SU-DHL-6 (cell line): ENCODE measurements around the gene DDX3X.
"Not testable (repeated sequence)": the region's sequence is repeated elsewhere in the genome, so short reads cannot be mapped to it uniquely, and the experiment has no call there.

Experiments
- H2AFZ ChIP-seq: fragments of 200-600 bp; sonication (generic); 2 replicates; pipeline ENCODE4 v1.6.1; 2014; ENCODE audit warnings: low read depth, mild to moderate bottlenecking, moderate library complexity, mixed read lengths, antibody characterized with exemption, low read length; ENCODE audit not compliant: severe bottlenecking
- H3F3A ChIP-seq: fragments of 200-600 bp; shearing (Covaris generic); 2 replicates; pipeline ENCODE4 v1.6.0; 2016; ENCODE audit warnings: antibody characterized with exemption, mild to moderate bottlenecking; ENCODE audit not compliant: insufficient read depth
- H3K27ac ChIP-seq: fragments of 200-600 bp; sonication (generic); 2 replicates; pipeline ENCODE4 v1.5.1; 2016; ENCODE audit warnings: low read depth, mild to moderate bottlenecking, low read length, moderate library complexity, mixed read lengths
- H3K27me3 ChIP-seq: fragments of 200-600 bp; sonication (generic), shearing (Covaris generic); 2 replicates; pipeline ENCODE4 v1.6.0; 2014; ENCODE audit warnings: mild to moderate bottlenecking, low read length
- H3K36me3 ChIP-seq: fragments of 200-600 bp; sonication (generic); 2 replicates; pipeline ENCODE4 v1.6.1; 2014; ENCODE audit warnings: mild to moderate bottlenecking, low read length, mixed read lengths
- H3K4me2 ChIP-seq: fragments of 300-600, 200-600 bp; shearing (Covaris generic), sonication (generic); 2 replicates; pipeline ENCODE4 v1.6.0; 2014; ENCODE audit warnings: low read length, low read depth, mild to moderate bottlenecking; ENCODE audit not compliant: poor library complexity, severe bottlenecking
- H3K4me3 ChIP-seq: fragments of 200-600 bp; sonication (generic); 2 replicates; pipeline ENCODE4 v1.5.1; 2014; ENCODE audit warnings: antibody characterized with exemption, low read length, mild to moderate bottlenecking, mixed read lengths; ENCODE audit not compliant: insufficient read depth, poor library complexity, severe bottlenecking
- H3K79me2 ChIP-seq: fragments of 200-600 bp; sonication (generic); 2 replicates; pipeline ENCODE4 v1.6.1; 2014; ENCODE audit warnings: mild to moderate bottlenecking, low read length, moderate library complexity; ENCODE audit not compliant: insufficient read depth
- H3K9ac ChIP-seq: fragments of 200-600 bp; sonication (generic); 2 replicates; pipeline ENCODE4 v1.7.0; 2014; ENCODE audit warnings: mild to moderate bottlenecking, low read length
- H3K9me2 ChIP-seq: fragments of 200-600 bp; sonication (generic); replicated peaks from 2 replicates; pipeline ENCODE4 v1.6.1; 2014; ENCODE audit warnings: low read length; ENCODE audit not compliant: insufficient read depth
- H3K9me3 ChIP-seq: fragments of 200-600 bp; sonication (generic); 2 replicates; pipeline ENCODE4 v1.6.1; 2014; ENCODE audit warnings: low read length, mixed read lengths; ENCODE audit not compliant: insufficient read depth
- H4K20me1 ChIP-seq: fragments of 200-600 bp; sonication (generic); 2 replicates; pipeline ENCODE4 v1.6.1; 2014; ENCODE audit warnings: low read depth, mild to moderate bottlenecking, antibody characterized with exemption, low read length, moderate library complexity, mixed read lengths
- EZH2phosphoT487 ChIP-seq: fragments of 200-600 bp; sonication (generic), shearing (Covaris generic); conservative IDR thresholded peaks from 2 replicates; pipeline ENCODE4 v1.6.1; 2018; ENCODE audit warnings: mild to moderate bottlenecking, antibody characterized with exemption, low read length, moderate library complexity, mixed read lengths
- TF ChIP-seq, protein P1 (sequence below): fragments of 200-600 bp; sonication (generic); IDR thresholded peaks from one replicate; pipeline ENCODE4 v1.5.1; 2017; ENCODE audit warnings: antibody characterized with exemption, mild to moderate bottlenecking, low read length, moderate library complexity; ENCODE audit not compliant: insufficient read depth, poor library complexity, severe bottlenecking

The DDX3X gene

DNA sequence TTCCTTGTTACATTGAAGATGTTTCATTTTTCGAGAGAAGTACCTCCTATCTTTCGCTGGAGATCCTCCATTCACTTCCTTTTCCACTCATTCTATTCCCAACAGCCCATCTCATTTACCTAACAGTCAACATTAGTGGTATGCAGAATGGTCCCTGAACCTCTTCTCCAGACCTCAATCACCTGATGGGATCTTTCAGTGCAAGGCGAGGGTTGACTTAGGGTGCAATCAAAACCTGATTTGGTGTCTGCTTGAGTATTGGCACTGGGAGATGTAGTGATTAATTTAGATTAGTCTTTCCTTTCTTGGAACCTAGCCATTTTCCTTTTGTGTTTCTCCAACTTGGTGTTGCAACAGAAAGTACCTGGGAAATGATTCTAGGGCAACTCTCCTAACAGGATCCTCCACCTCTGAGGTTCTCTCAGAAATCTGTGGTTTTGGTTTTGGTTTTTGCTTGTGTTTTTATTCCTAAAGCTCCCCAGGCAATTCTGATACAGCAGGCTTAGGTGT, 18.4 kb downstream of the DDX3X start:
- H3K79me2 ChIP-seq: no peaks in the 10 kb centered on the region
- peaks cover 49% of the 10 kb centered on the region for H3F3A ChIP-seq
- no peaks in the 10 kb centered on the region for H3K9me3 ChIP-seq
- no peaks in the 10 kb centered on the region for H4K20me1 ChIP-seq
- no peak overlapping the region for H3K4me3 ChIP-seq
- peaks cover 8% of the 10 kb centered on the region; the same call in 1 of the 2 replicates for H3K36me3 ChIP-seq
- H3K27ac ChIP-seq: no peak overlapping the region
- H2AFZ ChIP-seq: no peak overlapping the region
- H3K4me2 ChIP-seq: no peak overlapping the region
- no peaks in the 10 kb centered on the region for H3K9me2 ChIP-seq
- no peaks in the 10 kb centered on the region for H3K27me3 ChIP-seq
- TF ChIP-seq, protein P1, sequence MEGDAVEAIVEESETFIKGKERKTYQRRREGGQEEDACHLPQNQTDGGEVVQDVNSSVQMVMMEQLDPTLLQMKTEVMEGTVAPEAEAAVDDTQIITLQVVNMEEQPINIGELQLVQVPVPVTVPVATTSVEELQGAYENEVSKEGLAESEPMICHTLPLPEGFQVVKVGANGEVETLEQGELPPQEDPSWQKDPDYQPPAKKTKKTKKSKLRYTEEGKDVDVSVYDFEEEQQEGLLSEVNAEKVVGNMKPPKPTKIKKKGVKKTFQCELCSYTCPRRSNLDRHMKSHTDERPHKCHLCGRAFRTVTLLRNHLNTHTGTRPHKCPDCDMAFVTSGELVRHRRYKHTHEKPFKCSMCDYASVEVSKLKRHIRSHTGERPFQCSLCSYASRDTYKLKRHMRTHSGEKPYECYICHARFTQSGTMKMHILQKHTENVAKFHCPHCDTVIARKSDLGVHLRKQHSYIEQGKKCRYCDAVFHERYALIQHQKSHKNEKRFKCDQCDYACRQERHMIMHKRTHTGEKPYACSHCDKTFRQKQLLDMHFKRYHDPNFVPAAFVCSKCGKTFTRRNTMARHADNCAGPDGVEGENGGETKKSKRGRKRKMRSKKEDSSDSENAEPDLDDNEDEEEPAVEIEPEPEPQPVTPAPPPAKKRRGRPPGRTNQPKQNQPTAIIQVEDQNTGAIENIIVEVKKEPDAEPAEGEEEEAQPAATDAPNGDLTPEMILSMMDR: no peak
- TF ChIP-seq EZH2phosphoT487: no peak
- no peak overlapping the region for H3K9ac ChIP-seq

DNA sequence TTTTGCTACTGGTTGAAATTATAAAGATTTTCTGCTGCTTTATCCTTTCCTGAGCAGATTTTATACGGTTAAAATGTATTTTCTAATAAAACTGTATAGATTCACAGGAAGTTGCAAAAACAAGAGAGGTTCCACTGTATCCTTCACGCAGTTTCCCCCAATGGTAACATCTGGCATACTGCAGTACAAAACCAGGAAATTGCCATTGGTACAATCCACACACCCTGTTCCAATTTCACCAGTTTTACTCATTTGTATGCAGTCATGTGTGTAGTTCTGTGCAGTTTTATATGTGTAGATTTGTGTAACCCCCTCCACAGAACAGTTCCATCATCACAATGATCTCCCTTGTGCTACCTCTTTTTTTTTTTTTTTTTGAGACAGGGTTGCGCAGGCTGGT, 20.0 kb downstream of the DDX3X start:
- Histone ChIP-seq H2AFZ (no peak overlapping the region), H3K79me2 (no peaks in the 10 kb centered on the region), H3K4me3 (no peak overlapping the region), H3K36me3 (no peaks in the 10 kb centered on the region), H3K4me2 (no peak overlapping the region), H3F3A (peaks cover 36% of the 10 kb centered on the region), H3K27ac (no peak overlapping the region), H3K9ac (no peak overlapping the region), H3K27me3 (no peaks in the 10 kb centered on the region), H3K9me2 (no peaks in the 10 kb centered on the region), H4K20me1 (no peaks in the 10 kb centered on the region), H3K9me3 (no peaks in the 10 kb centered on the region)
- TF ChIP-seq EZH2phosphoT487: no peak
- TF ChIP-seq, protein P1: no peak

DNA sequence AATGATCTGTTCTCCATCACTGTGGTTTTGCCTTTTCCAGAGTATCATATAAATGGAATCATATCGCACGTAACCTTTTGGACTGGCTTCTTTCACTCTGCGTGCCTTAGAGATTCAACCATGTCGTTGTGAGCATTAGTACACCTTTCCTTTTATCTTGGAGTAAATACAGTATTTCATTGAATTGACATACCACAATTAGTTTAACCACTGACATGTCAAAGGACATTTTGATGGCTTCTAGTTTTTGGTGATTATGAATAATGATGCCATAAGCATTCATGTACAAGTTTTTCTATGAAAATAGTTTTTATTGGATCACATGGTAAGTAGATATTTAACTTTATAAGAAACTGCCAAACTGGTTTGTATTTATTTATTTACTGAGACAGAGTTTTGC, 35.2 kb downstream of the DDX3X start:
- H3K27me3 ChIP-seq: no peaks in the 10 kb centered on the region
- no peak overlapping the region for H2AFZ ChIP-seq
- H3K27ac ChIP-seq: no peak overlapping the region
- no peak overlapping the region for H3K4me2 ChIP-seq
- H4K20me1 ChIP-seq: no peaks in the 10 kb centered on the region
- no peak overlapping the region for H3K9ac ChIP-seq
- H3K79me2 ChIP-seq: no peaks in the 10 kb centered on the region
- H3K4me3 ChIP-seq: no peak overlapping the region
- TF ChIP-seq, protein P1: no peak
- TF ChIP-seq EZH2phosphoT487: no peak
- H3K9me2 ChIP-seq: no peaks in the 10 kb centered on the region
- H3K36me3 ChIP-seq: no peaks in the 10 kb centered on the region
- no peaks in the 10 kb centered on the region for H3K9me3 ChIP-seq
- no peaks in the 10 kb centered on the region for H3F3A ChIP-seq

DNA sequence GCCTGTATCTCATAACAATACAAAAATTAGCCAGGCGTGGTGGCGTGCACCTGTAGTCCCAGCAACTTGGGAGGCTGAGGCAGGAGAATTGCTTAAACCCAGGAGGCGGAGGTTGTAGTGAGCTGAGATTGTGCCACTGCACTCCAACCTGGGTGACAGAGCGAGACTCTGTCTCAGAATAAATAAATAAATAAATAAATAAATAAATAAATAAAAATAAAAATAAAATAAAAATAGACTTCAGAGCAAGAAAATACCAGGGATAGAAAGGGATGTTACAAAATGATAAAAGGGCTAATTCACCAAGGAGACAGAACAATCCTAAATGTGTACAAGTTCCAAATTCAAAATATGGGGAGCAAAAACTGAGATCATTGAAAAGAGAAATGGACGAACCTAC, 37.6 kb downstream of the DDX3X start:
- not testable (repeated sequence) for H3F3A ChIP-seq, H3K9me2 ChIP-seq, H3K36me3 ChIP-seq, H4K20me1 ChIP-seq, H3K27ac ChIP-seq, H3K79me2 ChIP-seq, H3K4me2 ChIP-seq, H3K4me3 ChIP-seq, H2AFZ ChIP-seq, H3K9ac ChIP-seq, H3K27me3 ChIP-seq, H3K9me3 ChIP-seq
